NOMO-1 treated with DMSO at 0.1 percent for 48 hours (cell line): Measurements from ENCODE around the gene RCAN3.
"Not testable (repeated sequence)": the region's sequence is repeated elsewhere in the genome, so short reads cannot be mapped to it uniquely, and the experiment has no call there.

Experiments used
- DNase-seq: peaks from one replicate; lab custom pipeline; 2025; ENCODE audit not compliant: unreplicated experiment; lab: John Stamatoyannopoulos, UW

The RCAN3 gene

GRCh38 chr1:24548070-24548469 is 45.4 kb downstream of the RCAN3 start:
- DNase-seq = no peak

DNA sequence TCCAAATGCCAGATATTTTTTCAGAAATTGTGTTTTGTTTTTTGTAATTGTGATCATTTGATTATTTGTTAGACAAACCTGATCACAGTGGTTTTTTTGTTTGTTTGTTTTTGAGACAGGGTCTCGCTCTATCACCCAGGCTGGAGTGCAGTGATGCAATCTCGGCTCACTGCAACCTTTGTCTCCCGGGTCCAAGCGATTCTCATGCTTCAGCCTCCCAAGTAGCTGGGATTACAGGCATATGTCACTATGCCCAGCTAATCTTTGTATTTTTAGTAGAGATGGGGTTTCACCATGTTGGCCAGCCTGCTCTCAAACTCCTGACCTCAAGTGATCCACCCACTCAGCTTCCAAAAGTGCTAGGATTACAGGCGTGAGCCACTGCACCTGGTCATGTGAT is 46.6 kb downstream of the RCAN3 start:
- DNase-seq = not testable (repeated sequence)

DNA sequence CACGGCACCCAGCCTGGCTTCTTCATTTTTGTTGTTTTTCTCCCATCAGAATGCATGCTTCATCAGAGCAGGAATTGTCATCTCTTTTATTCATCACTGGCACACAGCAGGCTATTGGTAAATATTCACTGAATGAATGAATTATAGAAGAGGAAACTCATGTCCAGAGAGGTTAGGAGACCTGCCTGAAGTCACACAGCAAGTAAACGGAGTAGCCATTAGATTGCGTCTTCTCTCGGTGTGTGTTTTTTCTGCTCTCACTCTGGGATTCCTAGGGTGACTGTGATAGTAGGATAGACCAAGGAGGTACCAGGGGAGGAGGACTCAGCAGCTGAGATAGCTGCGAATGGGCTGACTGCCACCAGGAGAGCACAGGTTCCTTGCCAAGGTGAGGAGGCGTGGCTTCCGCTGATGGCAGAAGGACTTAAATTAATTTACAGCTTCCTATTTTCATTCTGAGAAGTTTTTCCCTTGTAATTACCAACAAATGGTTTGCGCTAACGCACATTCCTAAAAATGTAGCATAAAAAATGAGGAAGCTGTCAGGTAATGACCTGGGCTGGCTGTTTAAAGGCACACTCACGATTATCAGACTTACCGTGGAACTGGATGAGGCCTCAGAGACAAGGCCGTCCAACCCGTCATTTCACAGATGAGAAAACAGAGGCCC is 48.8 kb downstream of the RCAN3 start:
- DNase-seq = peak; percentile 46

- no peak for DNase-seq
Measured at GRCh38 chr1:24551960-24552571, 49.4 kb downstream of the RCAN3 start.

GRCh38 chr1:24553931-24554330 is 51.3 kb downstream of the RCAN3 start:
- DNase-seq = no peak

- DNase-seq = no peak
Measured at GRCh38 chr1:24554714-24555113, 52.1 kb downstream of the RCAN3 start.

GRCh38 chr1:24555591-24556413 is 53.2 kb downstream of the RCAN3 start, which contains the start of gene NCMAP:
TSS of gene NCMAP (plus strand) at chr1:24556087. CDS start at chr1:24595431, 39,344 bp downstream.
- no peak for DNase-seq

DNA sequence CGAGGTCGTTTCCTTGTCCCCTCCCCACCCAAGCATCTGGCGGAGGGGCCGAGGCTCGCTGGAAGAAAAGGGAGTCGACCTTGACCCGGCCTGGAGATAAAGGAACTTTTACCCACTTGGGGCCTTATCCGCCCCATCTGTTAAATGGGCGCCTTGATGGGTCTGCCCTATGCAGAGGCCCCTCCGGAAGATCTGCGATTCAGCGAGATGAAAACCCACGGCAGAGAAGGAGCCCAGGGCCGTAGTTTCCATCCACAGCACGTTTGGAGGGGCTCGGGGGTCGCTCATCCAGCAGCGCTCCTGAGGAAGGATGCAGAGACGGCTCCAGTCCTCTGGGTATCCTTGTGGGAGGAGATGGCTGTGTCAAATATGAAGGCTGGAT is 53.8 kb downstream of the RCAN3 start:
- DNase-seq = no peak

DNA sequence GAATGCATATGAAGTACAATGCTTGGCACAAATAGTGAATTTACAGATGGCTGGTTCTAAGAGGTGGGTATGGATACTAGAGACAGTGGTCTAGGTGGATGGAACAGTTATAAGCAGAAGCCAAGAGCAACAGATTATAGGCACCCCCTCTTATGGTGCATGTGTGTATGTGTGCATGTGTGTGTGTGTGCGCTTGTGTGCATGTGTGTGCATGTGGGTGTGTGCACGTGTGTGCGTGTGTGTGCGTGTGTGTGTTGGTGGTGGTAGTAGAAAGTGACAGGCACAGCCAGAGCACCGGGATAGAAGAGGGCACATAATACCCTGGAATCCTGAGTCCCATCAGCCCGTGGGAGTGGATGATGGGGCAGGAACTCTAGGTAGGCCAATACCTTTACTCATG is 54.6 kb downstream of the RCAN3 start:
- no peak for DNase-seq

GRCh38 chr1:24557711-24558131 is 55.1 kb downstream of the RCAN3 start:
- DNase-seq = no peak

DNA sequence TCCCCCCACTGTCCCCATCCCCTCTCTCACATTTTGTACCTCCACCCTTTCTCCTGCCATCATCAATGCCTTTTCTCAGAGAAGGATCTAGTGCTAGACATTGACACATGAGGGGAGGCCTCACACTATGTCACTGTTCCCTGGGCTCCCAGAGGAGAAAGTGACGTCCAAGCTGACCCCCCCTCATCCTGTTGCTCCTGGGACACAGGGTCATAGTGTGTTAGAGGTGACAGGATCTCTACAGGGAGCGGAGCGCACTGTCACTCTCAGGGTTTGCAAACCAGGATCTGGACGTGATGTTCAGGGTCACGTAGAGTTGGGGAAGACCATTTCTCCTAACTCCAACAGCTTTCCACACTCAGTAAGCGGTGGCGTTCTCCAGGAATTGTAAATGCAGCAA is 55.8 kb downstream of the RCAN3 start:
- DNase-seq = no peak

DNA sequence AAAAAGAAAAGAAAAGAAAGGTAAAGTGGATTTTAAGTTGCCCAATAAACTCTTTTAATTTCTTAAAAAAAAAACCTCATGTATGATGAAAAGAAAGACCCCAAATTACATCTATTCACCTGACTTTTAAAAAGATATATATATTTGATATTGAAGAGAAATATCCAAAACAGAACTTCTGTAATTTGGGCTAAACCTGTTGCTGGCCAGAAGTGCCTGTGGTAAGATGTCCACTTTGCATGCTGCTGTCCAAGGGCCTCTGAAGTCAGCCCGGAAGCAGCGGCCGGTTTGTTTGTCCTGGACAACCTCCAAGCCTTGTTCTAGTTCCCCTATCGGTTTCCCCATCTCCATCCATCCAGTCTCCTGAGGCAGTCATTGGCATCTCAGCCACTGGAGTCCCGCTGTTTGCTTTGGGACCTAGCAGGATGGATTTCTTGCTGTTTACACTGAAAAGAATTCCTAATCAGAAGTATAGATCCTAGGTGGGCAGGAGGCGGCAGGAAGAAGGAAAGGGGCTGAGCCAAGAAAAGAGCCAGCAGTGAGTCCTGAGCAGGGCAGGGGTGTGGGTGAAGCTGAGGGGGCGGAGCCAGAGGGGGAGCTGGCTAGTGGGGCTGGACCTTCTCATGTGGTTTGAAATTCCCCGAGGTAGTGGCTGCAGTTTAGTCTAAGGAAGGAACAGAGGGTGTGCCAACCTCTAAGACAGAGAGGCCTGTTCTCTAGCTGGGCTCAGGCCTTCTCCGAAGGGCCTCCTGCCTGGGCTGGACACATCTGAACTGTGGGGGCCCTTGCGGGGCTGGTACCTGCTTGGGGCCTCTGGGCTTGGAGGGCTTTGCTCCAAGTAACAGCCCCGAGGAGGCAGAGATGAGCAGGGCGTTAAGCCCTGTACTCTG is 56.5 kb downstream of the RCAN3 start:
- DNase-seq = peak; percentile 18

GRCh38 chr1:24560361-24560760 is 57.7 kb downstream of the RCAN3 start:
- DNase-seq = no peak

- no peak for DNase-seq
Measured at GRCh38 chr1:24562625-24563024, 60.0 kb downstream of the RCAN3 start.

DNA sequence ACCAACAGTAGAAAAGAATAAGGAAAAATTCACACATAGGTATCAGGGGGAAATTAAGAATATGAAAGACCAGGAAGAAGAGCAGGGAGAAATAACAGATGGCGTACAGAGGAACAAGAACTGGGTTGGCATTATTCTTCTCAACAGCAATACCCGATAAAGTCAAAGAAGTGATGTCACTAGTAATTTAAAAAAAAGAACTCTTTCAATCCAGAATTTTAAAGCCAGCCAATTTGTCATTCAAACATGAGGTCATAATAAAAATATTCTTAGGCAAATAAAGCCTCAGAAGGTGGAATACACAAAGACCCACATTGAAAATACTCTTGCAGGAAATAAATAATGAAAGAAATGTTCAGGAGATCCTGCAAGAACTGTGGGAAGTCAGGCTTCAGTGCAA is 62.1 kb downstream of the RCAN3 start:
- no peak for DNase-seq

DNA sequence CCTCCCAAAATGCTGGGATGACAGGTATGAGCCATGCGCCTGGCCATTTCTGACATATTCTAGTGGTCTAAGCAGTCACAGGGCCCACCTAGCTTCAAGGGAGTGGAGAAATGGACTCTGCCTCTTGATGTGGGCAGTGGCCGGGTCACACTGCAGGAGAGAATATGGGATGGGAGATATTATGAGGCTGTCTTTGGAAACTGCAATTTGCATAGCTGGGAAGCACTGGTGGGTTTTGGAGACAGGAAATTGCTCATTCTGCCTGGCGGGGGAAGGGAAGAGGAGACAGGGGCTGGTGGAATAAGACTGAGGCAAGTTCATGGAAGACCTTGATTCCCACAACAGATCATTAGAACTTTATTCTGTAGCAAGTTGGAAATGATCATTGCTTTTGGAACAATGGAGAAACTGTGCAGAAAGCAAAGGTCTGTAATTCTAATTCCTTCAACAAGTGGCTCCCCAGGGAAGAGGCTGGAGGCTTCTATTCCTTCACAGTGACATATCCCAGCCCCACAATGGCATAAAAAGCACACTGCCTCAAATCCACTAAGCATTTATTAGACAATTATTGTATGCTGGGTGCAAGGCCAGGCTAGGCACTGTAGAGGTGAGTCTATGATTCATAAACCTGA is 63.7 kb downstream of the RCAN3 start:
- DNase-seq = no peak

DNA sequence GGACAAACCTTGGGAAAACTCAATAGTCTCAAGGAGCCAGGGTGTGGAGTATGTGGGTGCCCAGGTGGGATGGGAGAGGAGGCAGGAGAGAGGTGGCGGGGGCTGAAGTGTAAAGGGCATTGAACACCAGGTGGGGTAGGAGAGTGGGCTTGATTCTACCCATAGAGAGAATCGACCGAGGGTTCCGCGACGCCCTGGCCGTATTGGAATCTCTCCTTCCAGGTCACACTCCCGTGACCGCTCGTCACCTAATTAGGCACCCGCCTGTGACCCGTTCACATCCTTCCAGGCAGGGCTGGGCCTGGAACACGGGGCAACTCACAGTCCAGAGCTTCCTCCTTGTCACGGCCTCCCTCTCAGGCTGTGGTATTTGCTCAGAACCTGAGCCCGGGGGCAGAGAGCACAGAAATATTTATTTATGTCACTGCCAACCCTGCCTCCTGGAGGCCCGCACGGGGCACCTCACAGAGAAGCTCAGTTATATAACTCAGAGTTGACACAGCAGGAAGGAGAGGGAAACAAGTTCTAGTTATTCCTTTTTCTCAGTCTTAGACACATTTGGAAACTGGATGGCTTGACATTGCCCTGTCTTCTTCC is 65.3 kb downstream of the RCAN3 start:
- peak; percentile 32 for DNase-seq

DNA sequence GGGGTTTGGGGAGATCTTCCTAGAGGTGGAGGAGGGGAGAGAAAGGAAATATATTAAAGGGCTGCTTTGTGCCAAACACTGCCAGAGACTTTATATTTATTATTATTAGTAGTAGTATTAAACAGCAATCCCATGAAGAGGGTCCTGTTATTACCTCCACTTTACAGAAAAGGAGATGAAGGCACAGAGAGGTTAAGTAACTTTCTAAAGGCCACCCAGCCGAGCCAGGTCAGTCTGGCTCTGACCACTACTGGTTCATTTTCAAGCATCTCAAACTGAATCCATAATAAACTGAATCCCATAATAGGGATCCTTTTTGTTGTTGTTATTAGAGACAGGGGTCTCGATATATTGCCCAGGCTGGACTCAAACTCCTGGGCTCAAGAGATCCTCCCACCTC is 65.8 kb downstream of the RCAN3 start:
- DNase-seq = no peak

- no peak for DNase-seq
Measured at GRCh38 chr1:24570265-24571125, 67.9 kb downstream of the RCAN3 start.
